ENCODE data around the gene DISC1. TPM values are rescaled to one million over a fixed set of nuclear protein-coding genes. Genes with fewer than 3 reads are reported as not detected.

DISC1 gene
- polyA plus RNA-seq, 1 of the 3 experiments (the other 2 are of a cell fraction) = 1.7 TPM

DNA sequence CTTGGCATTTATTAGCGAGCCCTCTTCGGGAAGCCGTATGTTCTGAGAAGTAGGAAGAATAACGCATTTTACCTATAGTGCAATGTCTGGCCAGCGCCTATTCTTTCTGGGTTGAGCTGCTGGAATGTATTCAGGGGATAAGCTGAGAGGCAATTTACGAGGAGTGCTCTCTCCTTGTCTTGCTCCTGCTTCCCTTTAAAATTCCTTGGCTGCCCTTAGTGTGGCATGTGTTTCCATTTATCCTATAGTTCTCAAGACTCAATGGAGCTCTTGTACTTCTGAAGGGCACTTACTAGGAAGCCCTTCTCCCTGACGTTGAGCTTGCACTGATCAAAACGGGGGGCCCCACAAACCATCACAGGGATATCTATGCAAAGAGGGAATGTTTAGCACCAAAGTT lies 364.6 kb downstream of the DISC1 start:
- no peaks in the 10 kb centered on the region for H3K79me2 ChIP-seq (ENCODE audit: insufficient read depth)
- CTCF ChIA-PET = interaction anchor here (1.1 to 1.5 kb wide), 2 partner anchors 9 to 124 kb away, joined by 3 read pairs; no protein-coding TSS in a partner anchor
- no peaks in the 10 kb centered on the region for H3F3A ChIP-seq (replicated peaks; ENCODE audit: insufficient read depth)
- H2AFZ ChIP-seq (ENCODE audit: low read depth) = no peak overlapping the region
- H3K4me2 ChIP-seq = no peak overlapping the region
- H3K27me3 ChIP-seq (ENCODE audit: insufficient read depth) = no peaks in the 10 kb centered on the region
- peaks cover 0 to 31% of the 10 kb centered on the region in 2 experiments; a peak in 2 of 4 replicates for H3K4me1 ChIP-seq (ENCODE audit: control insufficient read depth in 1 of 2, insufficient read depth in 2 of 2, low read depth in 1 of 2, low read length in 1 of 2)
- no peaks in the 10 kb centered on the region for H3K9me2 ChIP-seq
- no peak for TF ChIP-seq FOXM1 (IDR thresholded peaks at IDR 0.05; ENCODE audit: low read depth)
- TF ChIP-seq, protein P1, sequence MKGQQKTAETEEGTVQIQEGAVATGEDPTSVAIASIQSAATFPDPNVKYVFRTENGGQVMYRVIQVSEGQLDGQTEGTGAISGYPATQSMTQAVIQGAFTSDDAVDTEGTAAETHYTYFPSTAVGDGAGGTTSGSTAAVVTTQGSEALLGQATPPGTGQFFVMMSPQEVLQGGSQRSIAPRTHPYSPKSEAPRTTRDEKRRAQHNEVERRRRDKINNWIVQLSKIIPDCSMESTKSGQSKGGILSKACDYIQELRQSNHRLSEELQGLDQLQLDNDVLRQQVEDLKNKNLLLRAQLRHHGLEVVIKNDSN (IDR thresholded peaks at IDR 0.05; ENCODE audit: borderline replicate concordance, low read depth) = no peak
- TF ChIP-seq TEAD4 (IDR thresholded peaks at IDR 0.05; ENCODE audit: borderline replicate concordance, insufficient read depth) = no peak
- no peak for TF ChIP-seq GABPA (IDR thresholded peaks at IDR 0.05; ENCODE audit: low read depth)
- TF ChIP-seq, protein P2, sequence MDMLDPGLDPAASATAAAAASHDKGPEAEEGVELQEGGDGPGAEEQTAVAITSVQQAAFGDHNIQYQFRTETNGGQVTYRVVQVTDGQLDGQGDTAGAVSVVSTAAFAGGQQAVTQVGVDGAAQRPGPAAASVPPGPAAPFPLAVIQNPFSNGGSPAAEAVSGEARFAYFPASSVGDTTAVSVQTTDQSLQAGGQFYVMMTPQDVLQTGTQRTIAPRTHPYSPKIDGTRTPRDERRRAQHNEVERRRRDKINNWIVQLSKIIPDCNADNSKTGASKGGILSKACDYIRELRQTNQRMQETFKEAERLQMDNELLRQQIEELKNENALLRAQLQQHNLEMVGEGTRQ (IDR thresholded peaks at IDR 0.05; ENCODE audit: borderline replicate concordance, low read depth, low read length) = no peak
- no peaks in the 10 kb centered on the region for H3K36me3 ChIP-seq (replicated peaks in 1 of 2; ENCODE audit: control insufficient read depth in 1 of 2, insufficient read depth in 2 of 2, low read length in 1 of 2)
- DNase-seq = no peak
- H3K9me3 ChIP-seq = no peaks in the 10 kb centered on the region
- H3K27ac ChIP-seq (ENCODE audit: low read depth in 2 of 2, low read length in 1 of 2) = no peak overlapping the region
- H4K20me1 ChIP-seq (ENCODE audit: insufficient read depth) = no peaks in the 10 kb centered on the region
- POLR2A ChIA-PET = interaction anchor here (0.7 kb wide), 1 partner anchor 102 kb away, joined by 3 read pairs; no protein-coding TSS in a partner anchor
- H3K9ac ChIP-seq = no peak overlapping the region
- WGBS (ENCODE audit: low lambda C conversion rate) = 83% methylated on average over 8 of the region's 8 CpGs
- H3K4me3 ChIP-seq (ENCODE audit: low read depth in 2 of 2, low read length in 1 of 2) = no peak overlapping the region

DNA sequence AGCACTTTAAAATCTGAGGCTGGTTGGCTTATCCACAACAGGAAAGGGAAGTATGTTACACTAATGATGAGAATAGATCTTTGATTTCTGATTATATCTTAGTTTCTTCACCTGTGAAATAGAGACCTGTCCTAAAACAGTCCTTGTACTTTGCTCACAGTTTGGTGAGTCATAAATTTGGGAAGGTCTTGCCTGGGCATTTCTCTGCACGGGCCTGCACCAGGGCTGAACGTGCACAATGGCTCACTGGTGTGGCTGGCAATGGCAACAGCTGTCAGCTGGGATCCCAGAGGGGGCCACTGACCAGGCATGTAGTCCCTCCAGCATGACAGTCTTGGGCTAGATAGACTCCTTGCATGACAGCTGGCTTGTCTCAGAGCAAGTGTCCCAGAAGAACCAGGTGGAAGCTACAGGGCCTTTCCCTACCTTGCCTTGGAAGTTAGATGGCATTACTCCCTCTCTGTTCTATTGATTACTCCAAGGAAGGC lies 367.4 kb downstream of the DISC1 start:
- Histone ChIP-seq H3K9ac (no peak overlapping the region), H4K20me1 (ENCODE audit: insufficient read depth) (no peaks in the 10 kb centered on the region), H3K27me3 (ENCODE audit: insufficient read depth) (no peaks in the 10 kb centered on the region), H3K36me3 (replicated peaks in 1 of 2; ENCODE audit: control insufficient read depth in 1 of 2, insufficient read depth in 2 of 2, low read length in 1 of 2) (no peaks in the 10 kb centered on the region), H3F3A (replicated peaks; ENCODE audit: insufficient read depth) (no peaks in the 10 kb centered on the region), H3K9me2 (no peaks in the 10 kb centered on the region), H3K27ac (ENCODE audit: low read depth in 2 of 2, low read length in 1 of 2) (no peak overlapping the region), H2AFZ (ENCODE audit: low read depth) (no peak overlapping the region), H3K4me2 (no peak overlapping the region), H3K4me1 (ENCODE audit: control insufficient read depth in 1 of 2, insufficient read depth in 2 of 2, low read depth in 1 of 2, low read length in 1 of 2) (peaks cover 0 to 19% of the 10 kb centered on the region in 2 experiments; a peak in 2 of 4 replicates), H3K9me3 (no peaks in the 10 kb centered on the region), H3K79me2 (ENCODE audit: insufficient read depth) (no peaks in the 10 kb centered on the region), H3K4me3 (ENCODE audit: low read depth in 2 of 2, low read length in 1 of 2) (no peak overlapping the region)
- ChIA-PET POLR2A (no interaction called here), CTCF (interaction anchor here (0.9 kb wide), 1 partner anchor 57 kb away, joined by 3 read pairs; no protein-coding TSS in a partner anchor)
- WGBS (ENCODE audit: low lambda C conversion rate) = 60% methylated on average over 2 of the region's 2 CpGs
- no peak for TF ChIP-seq NRF1 (IDR thresholded peaks at IDR 0.05; ENCODE audit: low read depth, low read length)
- TF ChIP-seq, protein P3, sequence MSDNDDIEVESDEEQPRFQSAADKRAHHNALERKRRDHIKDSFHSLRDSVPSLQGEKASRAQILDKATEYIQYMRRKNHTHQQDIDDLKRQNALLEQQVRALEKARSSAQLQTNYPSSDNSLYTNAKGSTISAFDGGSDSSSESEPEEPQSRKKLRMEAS (IDR thresholded peaks at IDR 0.05; ENCODE audit: low read depth) = no peak
- TF ChIP-seq MEF2A (IDR thresholded peaks at IDR 0.05; ENCODE audit: borderline replicate concordance, low read depth) = no peak
- no peak for TF ChIP-seq ELF1 (IDR thresholded peaks at IDR 0.05)
- TF ChIP-seq, protein P1 (IDR thresholded peaks at IDR 0.05; ENCODE audit: borderline replicate concordance, low read depth) = no peak
- no peak for TF ChIP-seq MXI1 (IDR thresholded peaks at IDR 0.05; ENCODE audit: low read depth, low read length)
- TF ChIP-seq, protein P4, sequence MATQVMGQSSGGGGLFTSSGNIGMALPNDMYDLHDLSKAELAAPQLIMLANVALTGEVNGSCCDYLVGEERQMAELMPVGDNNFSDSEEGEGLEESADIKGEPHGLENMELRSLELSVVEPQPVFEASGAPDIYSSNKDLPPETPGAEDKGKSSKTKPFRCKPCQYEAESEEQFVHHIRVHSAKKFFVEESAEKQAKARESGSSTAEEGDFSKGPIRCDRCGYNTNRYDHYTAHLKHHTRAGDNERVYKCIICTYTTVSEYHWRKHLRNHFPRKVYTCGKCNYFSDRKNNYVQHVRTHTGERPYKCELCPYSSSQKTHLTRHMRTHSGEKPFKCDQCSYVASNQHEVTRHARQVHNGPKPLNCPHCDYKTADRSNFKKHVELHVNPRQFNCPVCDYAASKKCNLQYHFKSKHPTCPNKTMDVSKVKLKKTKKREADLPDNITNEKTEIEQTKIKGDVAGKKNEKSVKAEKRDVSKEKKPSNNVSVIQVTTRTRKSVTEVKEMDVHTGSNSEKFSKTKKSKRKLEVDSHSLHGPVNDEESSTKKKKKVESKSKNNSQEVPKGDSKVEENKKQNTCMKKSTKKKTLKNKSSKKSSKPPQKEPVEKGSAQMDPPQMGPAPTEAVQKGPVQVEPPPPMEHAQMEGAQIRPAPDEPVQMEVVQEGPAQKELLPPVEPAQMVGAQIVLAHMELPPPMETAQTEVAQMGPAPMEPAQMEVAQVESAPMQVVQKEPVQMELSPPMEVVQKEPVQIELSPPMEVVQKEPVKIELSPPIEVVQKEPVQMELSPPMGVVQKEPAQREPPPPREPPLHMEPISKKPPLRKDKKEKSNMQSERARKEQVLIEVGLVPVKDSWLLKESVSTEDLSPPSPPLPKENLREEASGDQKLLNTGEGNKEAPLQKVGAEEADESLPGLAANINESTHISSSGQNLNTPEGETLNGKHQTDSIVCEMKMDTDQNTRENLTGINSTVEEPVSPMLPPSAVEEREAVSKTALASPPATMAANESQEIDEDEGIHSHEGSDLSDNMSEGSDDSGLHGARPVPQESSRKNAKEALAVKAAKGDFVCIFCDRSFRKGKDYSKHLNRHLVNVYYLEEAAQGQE (IDR thresholded peaks at IDR 0.05; ENCODE audit: low read depth, low read length) = no peak
- TF ChIP-seq, protein P5, sequence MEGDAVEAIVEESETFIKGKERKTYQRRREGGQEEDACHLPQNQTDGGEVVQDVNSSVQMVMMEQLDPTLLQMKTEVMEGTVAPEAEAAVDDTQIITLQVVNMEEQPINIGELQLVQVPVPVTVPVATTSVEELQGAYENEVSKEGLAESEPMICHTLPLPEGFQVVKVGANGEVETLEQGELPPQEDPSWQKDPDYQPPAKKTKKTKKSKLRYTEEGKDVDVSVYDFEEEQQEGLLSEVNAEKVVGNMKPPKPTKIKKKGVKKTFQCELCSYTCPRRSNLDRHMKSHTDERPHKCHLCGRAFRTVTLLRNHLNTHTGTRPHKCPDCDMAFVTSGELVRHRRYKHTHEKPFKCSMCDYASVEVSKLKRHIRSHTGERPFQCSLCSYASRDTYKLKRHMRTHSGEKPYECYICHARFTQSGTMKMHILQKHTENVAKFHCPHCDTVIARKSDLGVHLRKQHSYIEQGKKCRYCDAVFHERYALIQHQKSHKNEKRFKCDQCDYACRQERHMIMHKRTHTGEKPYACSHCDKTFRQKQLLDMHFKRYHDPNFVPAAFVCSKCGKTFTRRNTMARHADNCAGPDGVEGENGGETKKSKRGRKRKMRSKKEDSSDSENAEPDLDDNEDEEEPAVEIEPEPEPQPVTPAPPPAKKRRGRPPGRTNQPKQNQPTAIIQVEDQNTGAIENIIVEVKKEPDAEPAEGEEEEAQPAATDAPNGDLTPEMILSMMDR (IDR thresholded peaks at IDR 0.05) = no peak
- TF ChIP-seq TEAD4 (IDR thresholded peaks at IDR 0.05; ENCODE audit: borderline replicate concordance, insufficient read depth) = no peak
- TF ChIP-seq RCOR1 (IDR thresholded peaks at IDR 0.05; ENCODE audit: low read length) = no peak
- TF ChIP-seq, protein P6, sequence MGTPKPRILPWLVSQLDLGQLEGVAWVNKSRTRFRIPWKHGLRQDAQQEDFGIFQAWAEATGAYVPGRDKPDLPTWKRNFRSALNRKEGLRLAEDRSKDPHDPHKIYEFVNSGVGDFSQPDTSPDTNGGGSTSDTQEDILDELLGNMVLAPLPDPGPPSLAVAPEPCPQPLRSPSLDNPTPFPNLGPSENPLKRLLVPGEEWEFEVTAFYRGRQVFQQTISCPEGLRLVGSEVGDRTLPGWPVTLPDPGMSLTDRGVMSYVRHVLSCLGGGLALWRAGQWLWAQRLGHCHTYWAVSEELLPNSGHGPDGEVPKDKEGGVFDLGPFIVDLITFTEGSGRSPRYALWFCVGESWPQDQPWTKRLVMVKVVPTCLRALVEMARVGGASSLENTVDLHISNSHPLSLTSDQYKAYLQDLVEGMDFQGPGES (IDR thresholded peaks at IDR 0.05; ENCODE audit: low read depth, low read length) = no peak
- TF ChIP-seq FOXJ3 (CRISPR knock-in tag; IDR thresholded peaks at IDR 0.05) = no peak
- no peak for TF ChIP-seq FOSL2 (IDR thresholded peaks at IDR 0.05; ENCODE audit: borderline replicate concordance, low read depth)
- no peak for DNase-seq

All from SK-N-SH (cell line).